HUES48 (cell line): ENCODE measurements around the gene KRT78.

Experiments used
- H3K27ac ChIP-seq: one replicate; pipeline ENCODE4 v1.7.0; 2013; ENCODE audit warnings: low read depth, low read length, inconsistent platforms
- H3K27me3 ChIP-seq: 2 replicates; pipeline ENCODE4 v1.6.1; 2013; ENCODE audit warnings: mild to moderate bottlenecking, low read length; ENCODE audit not compliant: control insufficient read depth, insufficient read depth
- H3K36me3 ChIP-seq: 2 replicates; pipeline ENCODE4 v1.6.1; 2013; ENCODE audit warnings: low read length; ENCODE audit not compliant: control insufficient read depth, insufficient read depth
- H3K4me1 ChIP-seq: 2 replicates; pipeline ENCODE4 v1.6.1; 2013; ENCODE audit warnings: mild to moderate bottlenecking, low read length; ENCODE audit not compliant: control insufficient read depth, insufficient read depth
- H3K4me3 ChIP-seq: 2 replicates; pipeline ENCODE4 v1.5.1; 2013; ENCODE audit warnings: mild to moderate bottlenecking, low read depth, low read length
- H3K9ac ChIP-seq: 2 replicates; pipeline ENCODE4 v1.6.1; 2013; ENCODE audit warnings: mild to moderate bottlenecking, low read depth, low read length, moderate library complexity
- H3K9me3 ChIP-seq: 2 replicates; pipeline ENCODE4 v1.6.1; 2013; ENCODE audit warnings: low read length; ENCODE audit not compliant: control insufficient read depth, insufficient read depth

Gene KRT78

DNA sequence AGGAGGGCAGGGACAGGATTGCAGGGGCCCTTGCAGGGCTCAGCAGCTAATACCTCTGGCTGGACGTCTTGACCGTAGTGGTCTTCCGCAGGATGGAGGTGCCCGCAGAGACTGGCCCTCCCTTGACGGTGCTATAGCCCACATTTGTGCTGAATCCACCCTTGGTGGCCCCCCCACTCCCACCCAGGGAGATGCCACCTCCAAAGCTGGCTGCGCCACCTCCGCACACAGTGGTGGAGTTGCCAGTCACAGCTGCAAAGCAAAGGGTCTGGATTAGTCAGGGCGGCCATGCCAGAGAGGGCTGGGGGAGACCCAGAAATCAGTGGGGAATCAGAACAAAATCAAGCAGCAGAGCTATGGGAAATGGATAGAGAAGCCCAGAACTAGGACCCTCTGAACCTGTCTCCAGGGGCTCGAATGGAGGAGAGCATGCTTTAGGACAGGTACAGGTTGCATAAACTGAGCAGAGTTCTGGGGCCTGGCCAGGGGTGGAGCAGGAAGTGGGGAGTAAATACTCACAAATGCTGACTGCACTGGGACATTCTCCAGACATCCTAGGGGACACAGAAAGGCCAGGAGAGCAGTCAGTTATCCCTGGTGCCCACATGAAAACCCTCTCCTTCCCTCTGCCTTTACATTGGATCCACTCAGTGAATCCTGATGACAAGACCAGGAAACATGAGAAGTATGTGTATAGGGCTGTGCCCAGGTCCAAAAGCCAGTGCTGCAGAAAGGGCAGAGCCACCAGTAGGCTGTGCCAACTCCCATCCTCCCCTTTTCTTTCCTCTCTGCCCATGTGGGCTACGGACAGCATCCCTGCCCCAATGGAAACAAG lies 26.8 kb downstream of the KRT78 start:
- Histone ChIP-seq H3K4me3 (no peak overlapping the region), H3K9me3 (no peaks in the 10 kb centered on the region), H3K9ac (no peak overlapping the region), H3K36me3 (no peaks in the 10 kb centered on the region), H3K4me1 (no peaks in the 10 kb centered on the region), H3K27ac (no peak overlapping the region), H3K27me3 (no peaks in the 10 kb centered on the region)

DNA sequence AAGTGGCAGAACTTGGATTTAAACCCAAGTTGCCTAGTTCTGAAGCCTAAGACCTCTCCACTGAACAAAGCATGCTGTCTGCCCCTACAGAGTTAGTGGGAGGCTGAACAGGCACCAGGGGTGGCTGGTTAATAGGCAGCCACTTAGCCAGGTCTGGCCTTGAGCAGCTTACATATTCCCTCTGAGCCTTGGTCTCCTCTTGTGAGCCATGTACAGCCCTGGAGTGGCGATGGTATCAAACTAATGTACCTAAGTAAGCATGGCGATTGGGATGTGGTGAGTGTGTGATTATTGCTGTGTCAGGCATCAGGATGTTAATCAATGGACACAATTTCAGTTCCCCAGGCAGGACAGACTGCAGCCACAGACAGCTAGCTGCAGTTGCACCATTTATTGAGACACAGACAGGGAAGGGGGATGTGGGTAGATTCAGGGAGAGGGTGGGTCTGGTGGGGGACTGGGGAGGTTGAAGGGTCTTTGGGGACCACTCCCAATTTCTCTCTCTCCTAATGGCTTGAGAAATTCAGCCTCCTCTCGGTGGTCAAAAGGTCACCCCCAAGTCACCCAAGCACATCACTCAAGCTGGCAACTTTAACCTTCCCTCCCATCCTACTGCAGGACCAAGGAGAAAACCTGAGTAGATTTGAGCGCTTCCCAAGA lies 27.6 kb downstream of the KRT78 start:
- Histone ChIP-seq H3K27ac (no peak overlapping the region), H3K27me3 (no peaks in the 10 kb centered on the region), H3K9ac (no peak overlapping the region), H3K4me1 (no peaks in the 10 kb centered on the region), H3K4me3 (no peak overlapping the region), H3K36me3 (no peaks in the 10 kb centered on the region), H3K9me3 (no peaks in the 10 kb centered on the region)

- Histone ChIP-seq H3K9ac (no peak overlapping the region), H3K27ac (no peak overlapping the region), H3K4me1 (no peaks in the 10 kb centered on the region), H3K9me3 (no peaks in the 10 kb centered on the region), H3K36me3 (no peaks in the 10 kb centered on the region), H3K4me3 (no peak overlapping the region), H3K27me3 (no peaks in the 10 kb centered on the region)
These were observed 28.3 kb downstream of the KRT78 start for GRCh38 chr12:52820521-52820920.

GRCh38 chr12:52819731-52820510 lies 28.9 kb downstream of the KRT78 start:
- no peaks in the 10 kb centered on the region for H3K4me1 ChIP-seq
- H3K9ac ChIP-seq: no peak overlapping the region
- H3K9me3 ChIP-seq: no peaks in the 10 kb centered on the region
- H3K4me3 ChIP-seq: no peak overlapping the region
- H3K36me3 ChIP-seq: no peaks in the 10 kb centered on the region
- no peaks in the 10 kb centered on the region for H3K27me3 ChIP-seq
- H3K27ac ChIP-seq: no peak overlapping the region

GRCh38 chr12:52818887-52819420 lies 29.8 kb downstream of the KRT78 start:
- H3K4me3 ChIP-seq: no peak overlapping the region

DNA sequence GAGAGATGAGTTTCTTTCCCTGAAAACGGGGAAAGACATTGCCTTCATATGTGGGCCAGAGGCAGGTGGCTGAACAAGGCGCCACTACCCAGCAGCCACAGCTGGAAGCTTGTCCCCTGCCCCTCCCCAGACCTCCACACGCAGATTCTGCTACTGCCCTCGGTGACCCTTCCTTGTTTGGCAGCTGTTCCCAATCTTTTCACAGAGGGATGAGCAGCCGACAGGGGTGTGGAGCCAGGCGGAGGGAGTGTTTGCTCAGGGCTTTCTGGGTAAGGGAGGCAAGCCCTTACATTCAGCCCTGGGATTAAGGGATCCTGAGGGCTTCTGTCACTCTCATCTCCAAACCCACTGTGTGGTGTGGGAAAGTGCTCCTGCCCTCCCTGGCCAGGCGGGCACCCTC lies 30.4 kb downstream of the KRT78 start:
- Histone ChIP-seq H3K4me1 (no peaks in the 10 kb centered on the region), H3K27ac (no peak overlapping the region), H3K27me3 (no peaks in the 10 kb centered on the region), H3K36me3 (no peaks in the 10 kb centered on the region), H3K9ac (no peak overlapping the region), H3K9me3 (no peaks in the 10 kb centered on the region), H3K4me3 (no peak overlapping the region)

More at GRCh38 chr12:52818887-52819420, 29.8 kb downstream of the KRT78 start:
- Histone ChIP-seq H3K9me3 (no peaks in the 10 kb centered on the region), H3K4me1 (no peaks in the 10 kb centered on the region), H3K27ac (no peak overlapping the region), H3K9ac (no peak overlapping the region), H3K27me3 (no peaks in the 10 kb centered on the region), H3K36me3 (no peaks in the 10 kb centered on the region)

DNA sequence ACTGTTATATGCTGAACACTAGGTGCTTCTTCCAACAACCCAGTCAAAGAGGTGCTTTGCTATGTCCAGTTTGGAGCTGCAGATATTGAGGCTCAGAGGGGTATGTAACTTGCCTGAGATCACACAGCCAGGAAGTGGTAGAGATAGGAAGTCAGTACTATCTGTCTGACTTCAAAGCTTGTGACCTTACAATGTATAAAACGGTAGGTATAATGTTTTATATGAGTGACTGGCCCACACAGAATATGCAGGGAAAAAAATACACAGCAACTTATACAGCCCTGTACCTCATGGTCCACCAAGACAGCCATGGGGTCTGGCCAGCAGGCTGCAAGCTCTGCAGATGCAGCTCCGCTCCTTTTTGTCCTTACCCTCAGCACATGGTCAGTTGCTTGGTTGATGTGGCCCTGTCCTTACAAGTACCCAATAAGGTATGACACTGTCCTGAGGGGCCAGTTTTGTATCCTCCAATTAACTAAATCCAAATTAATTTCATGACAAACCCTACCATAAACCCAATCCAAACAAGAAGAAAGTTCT lies 31.0 kb downstream of the KRT78 start:
- no peak overlapping the region for H3K27ac ChIP-seq
- no peak overlapping the region for H3K4me3 ChIP-seq
- no peak overlapping the region for H3K9ac ChIP-seq
- H3K4me1 ChIP-seq: no peaks in the 10 kb centered on the region
- H3K9me3 ChIP-seq: no peaks in the 10 kb centered on the region
- no peaks in the 10 kb centered on the region for H3K36me3 ChIP-seq
- H3K27me3 ChIP-seq: no peaks in the 10 kb centered on the region

DNA sequence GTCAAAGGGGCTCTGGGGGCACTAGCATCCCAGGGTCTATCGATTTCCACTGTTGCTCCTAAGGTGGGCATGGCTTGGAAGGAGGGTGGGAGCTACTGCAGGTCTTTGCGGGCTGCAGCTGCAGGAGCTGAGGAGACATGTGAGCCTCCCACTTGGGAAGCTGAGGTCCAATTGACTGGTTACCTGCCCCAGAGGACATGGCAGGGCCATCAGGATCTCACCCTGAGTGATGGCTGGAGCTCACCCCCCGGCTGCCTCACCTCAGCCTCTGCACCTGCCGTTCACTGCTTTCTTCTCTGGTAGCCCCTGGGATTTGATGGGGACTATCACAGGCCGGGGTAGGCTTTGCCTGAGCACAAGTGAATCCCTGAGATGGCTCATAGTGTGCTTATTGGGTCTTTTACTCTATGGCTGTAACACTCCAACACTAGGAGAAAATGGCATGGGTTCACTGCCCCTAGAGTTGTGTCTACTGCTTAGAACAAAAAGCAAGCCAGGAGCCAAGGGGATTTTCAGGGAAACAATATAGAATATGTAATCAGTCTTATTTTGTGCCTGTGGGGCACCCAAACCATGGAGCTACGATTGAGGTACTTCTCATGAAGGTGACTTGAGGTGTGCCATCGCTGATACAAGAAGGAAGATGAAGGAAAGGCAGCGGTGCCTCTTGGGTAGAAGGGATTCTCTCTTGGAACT lies 31.6 kb downstream of the KRT78 start:
- Histone ChIP-seq H3K9ac (no peak overlapping the region), H3K4me1 (no peaks in the 10 kb centered on the region), H3K4me3 (no peak overlapping the region), H3K9me3 (no peaks in the 10 kb centered on the region), H3K27ac (no peak overlapping the region), H3K27me3 (no peaks in the 10 kb centered on the region), H3K36me3 (no peaks in the 10 kb centered on the region)

GRCh38 chr12:52815676-52816588 lies 32.9 kb downstream of the KRT78 start:
- H3K9ac ChIP-seq: no peak overlapping the region
- no peaks in the 10 kb centered on the region for H3K9me3 ChIP-seq
- no peaks in the 10 kb centered on the region for H3K27me3 ChIP-seq
- H3K4me3 ChIP-seq: no peak overlapping the region
- H3K27ac ChIP-seq: no peak overlapping the region
- H3K36me3 ChIP-seq: no peaks in the 10 kb centered on the region
- no peaks in the 10 kb centered on the region for H3K4me1 ChIP-seq
